HCT116 (cell line): ENCODE measurements around the gene NFKBIA. TPM values are rescaled to one million over a fixed set of nuclear protein-coding genes. Genes with fewer than 3 reads are reported as not detected.

Experiments
- ATAC-seq: fragments of 200-7000 bp; cut with Tn5 transposase; 2 replicates; pipeline ENCODE4 v1.9.1; 2020; ENCODE audit warnings: mild to moderate bottlenecking, moderate library complexity
- BruUV-seq: library from RNA; stranded (reverse); fragments of 400-500 nt; replicated peaks from 2 replicates; lab custom pipeline; 2021; lab: Mats Ljungman, UMichigan
- CTCF ChIA-PET: fragments of 300-600 bp; sonication (Branson Sonifier 250); formaldehyde crosslinking; loops from one replicate; lab custom pipeline; 2021; ENCODE audit warnings: antibody characterized with exemption; lab: Charles Lee
- POLR2A ChIA-PET: fragments of 300-600, 350-600 bp; sonication (Branson Sonifier 250); formaldehyde crosslinking; loops from one replicate; lab custom pipeline; 2021; ENCODE audit warnings: antibody characterized with exemption; lab: Charles Lee
- RAD21 ChIA-PET, 2 experiments: fragments of 300-600 bp; sonication (Branson Sonifier 250); formaldehyde crosslinking; loops; one replicate each; lab custom pipeline; 2023; ENCODE audit warnings: low total read pairs in 2 of 2; ENCODE audit not compliant: uncharacterized antibody in 2 of 2, unreplicated experiment in 2 of 2, low non-redundant PET in 1 of 2; lab: Charles Lee
- DNase-seq: peaks from one replicate; pipeline ENCODE4 v3.0.0-alpha.2; 2010; ENCODE audit warnings: low read depth, low spot score
- H2AFZ ChIP-seq: fragments of 200-600 bp; shearing (Covaris generic), sonication (generic); 2 replicates; pipeline ENCODE4 v1.6.1; 2017; ENCODE audit warnings: low read depth, mixed run types, mixed read lengths, antibody characterized with exemption, low read length; ENCODE audit not compliant: poor library complexity, severe bottlenecking
- H3K27ac ChIP-seq: 2 replicates; pipeline ENCODE4 v1.5.1; 2012; ENCODE audit warnings: low read depth, low read length
- H3K27me3 ChIP-seq: fragments of 200-600 bp; sonication (generic); 2 replicates; pipeline ENCODE4 v1.6.1; 2016; ENCODE audit warnings: mixed run types, low read length, mixed read lengths; ENCODE audit not compliant: insufficient read depth
- H3K36me3 ChIP-seq, 2 experiments: fragments of 200-500 bp in 1 of 2; fragments of 200-600 bp in 1 of 2; sonication (Bioruptor generic) in 1 of 2; sonication (generic) in 1 of 2; 2 replicates each; pipeline versions ENCODE4 v1.5.1 to v1.6.1; 2014 to 2016; ENCODE audit warnings: low read length in 2 of 2, inconsistent platforms in 1 of 2, mixed read lengths in 1 of 2, mixed run types in 1 of 2; ENCODE audit not compliant: insufficient read depth in 2 of 2, control insufficient read depth in 1 of 2
- H3K4me1 ChIP-seq, 2 experiments: fragments of 200-600 bp in 1 of 2; sonication (generic) in 1 of 2; 2 replicates each; pipeline versions ENCODE4 v1.5.1 to v1.6.1; 2012 to 2017; ENCODE audit warnings: low read length in 2 of 2, inconsistent platforms in 1 of 2, mild to moderate bottlenecking in 1 of 2, mixed read lengths in 1 of 2, mixed run types in 1 of 2, moderate library complexity in 1 of 2; ENCODE audit not compliant: insufficient read depth in 2 of 2, control insufficient read depth in 1 of 2
- H3K4me2 ChIP-seq: fragments of 200-600 bp; sonication (generic); 2 replicates; pipeline ENCODE4 v1.6.1; 2017; ENCODE audit warnings: mixed run types, low read length, mixed read lengths
- H3K4me3 ChIP-seq, 2 experiments: fragments of 200-600 bp in 1 of 2; sonication (generic) in 1 of 2; replicated peaks in 1 of 2; 2 replicates each; pipeline ENCODE4 v1.5.1; 2011 to 2016; ENCODE audit warnings: low read length in 2 of 2, control low read depth in 1 of 2, low read depth in 1 of 2, mild to moderate bottlenecking in 1 of 2, mixed read lengths in 1 of 2, mixed run types in 1 of 2
- H3K79me2 ChIP-seq: fragments of 200-600 bp; sonication (generic); 2 replicates; pipeline ENCODE4 v1.6.1; 2017; ENCODE audit warnings: mild to moderate bottlenecking, mixed run types, low read length, moderate library complexity, mixed read lengths; ENCODE audit not compliant: insufficient read depth
- H3K9ac ChIP-seq: fragments of 200-600 bp; sonication (generic); 2 replicates; pipeline ENCODE4 v1.6.1; 2016; ENCODE audit warnings: low read length, mixed read lengths
- H3K9me2 ChIP-seq: fragments of 200-600 bp; sonication (generic), shearing (Covaris generic); 2 replicates; pipeline ENCODE4 v1.6.1; 2017; ENCODE audit warnings: mixed run types, mild to moderate bottlenecking, moderate library complexity; ENCODE audit not compliant: insufficient read depth
- H3K9me3 ChIP-seq, 2 experiments: fragments of 200-500 bp in 1 of 2; fragments of 200-600 bp in 1 of 2; sonication (Bioruptor generic) in 1 of 2; sonication (generic) in 1 of 2; 2 replicates each; pipeline ENCODE4 v1.6.1; 2014 to 2017; ENCODE audit warnings: low read length in 2 of 2, mixed read lengths in 2 of 2, inconsistent platforms in 1 of 2, low read depth in 1 of 2, mild to moderate bottlenecking in 1 of 2, mixed run types in 1 of 2, moderate library complexity in 1 of 2; ENCODE audit not compliant: control insufficient read depth in 1 of 2, insufficient read depth in 1 of 2
- H4K20me1 ChIP-seq: fragments of 200-600 bp; sonication (generic), shearing (Covaris generic); 2 replicates; pipeline ENCODE4 v1.6.1; 2017; ENCODE audit warnings: mixed run types, mild to moderate bottlenecking, moderate library complexity; ENCODE audit not compliant: insufficient read depth
- ATF3 ChIP-seq: IDR thresholded peaks from 2 replicates; pipeline ENCODE4 v1.6.1; 2012
- CBX3 ChIP-seq: IDR thresholded peaks from 2 replicates; pipeline ENCODE4 v1.6.1; 2012; ENCODE audit warnings: low read depth
- CEBPB ChIP-seq: IDR thresholded peaks from 2 replicates; pipeline ENCODE4 v1.6.1; 2012; ENCODE audit warnings: low read depth
- EGR1 ChIP-seq: IDR thresholded peaks from 2 replicates; pipeline ENCODE4 v1.6.1; 2012; ENCODE audit warnings: low read depth
- ELF1 ChIP-seq: IDR thresholded peaks from 2 replicates; pipeline ENCODE4 v1.6.1; 2012; ENCODE audit warnings: low read depth, borderline replicate concordance
- FOSL1 ChIP-seq: IDR thresholded peaks from 2 replicates; pipeline ENCODE4 v1.6.1; 2012; ENCODE audit warnings: low read depth
- JUND ChIP-seq: IDR thresholded peaks from 2 replicates; pipeline ENCODE4 v1.6.1; 2012
- MAX ChIP-seq: IDR thresholded peaks from 2 replicates; pipeline ENCODE4 v1.6.1; 2012
- POLR2A ChIP-seq: IDR thresholded peaks from 2 replicates; pipeline ENCODE4 v1.7.0; 2011; ENCODE audit warnings: borderline replicate concordance; ENCODE audit not compliant: insufficient read depth, insufficient read length; ENCODE audit errors: extremely low read depth
- REST ChIP-seq: IDR thresholded peaks from 2 replicates; pipeline ENCODE4 v1.6.1; 2012; ENCODE audit warnings: low read depth
- SIN3A ChIP-seq: IDR thresholded peaks from 2 replicates; pipeline ENCODE4 v1.6.1; 2012; ENCODE audit warnings: low read depth
- SP1 ChIP-seq: IDR thresholded peaks from 2 replicates; pipeline ENCODE4 v1.6.1; 2012; ENCODE audit warnings: low read depth
- SRF ChIP-seq: IDR thresholded peaks from 2 replicates; pipeline ENCODE4 v1.6.1; 2012; ENCODE audit warnings: low read depth
- YY1 ChIP-seq: IDR thresholded peaks from 2 replicates; pipeline ENCODE4 v1.6.1; 2011; ENCODE audit warnings: low read length, low read depth, moderate library complexity, mild to moderate bottlenecking; ENCODE audit not compliant: insufficient replicate concordance; ENCODE audit errors: extremely low read depth
- ZBTB33 ChIP-seq: IDR thresholded peaks from 2 replicates; pipeline ENCODE4 v1.6.1; 2011; ENCODE audit warnings: mild to moderate bottlenecking, low read length, moderate library complexity; ENCODE audit not compliant: insufficient replicate concordance; ENCODE audit errors: extremely low read depth
- ZNF274 ChIP-seq: fragments of 200-500 bp; sonication (Bioruptor generic); IDR thresholded peaks from 2 replicates; pipeline ENCODE4 v1.6.1; 2014; ENCODE audit warnings: mild to moderate bottlenecking, low read depth, low read length, inconsistent platforms
- intact Hi-C: fragments of 100-400 bp; cut with micrococcal nuclease; formaldehyde crosslinking; loops from 2 replicates; pipeline ENCODE4 v1.10.0; 2022
- total RNA-seq: library from RNA; stranded (reverse); gene quantifications from one replicate; pipeline ENCODE4 v1.2.1, GENCODE V29; 2021; ENCODE audit not compliant: unreplicated experiment

Gene NFKBIA
- total RNA-seq, 1 experiment from 2014 or later: 42.6 TPM

GRCh38 chr14:35405304-35405996, 901 bp upstream of the NFKBIA start (continued):
- TF ChIP-seq FOSL1: no peak
- TF ChIP-seq, all 23 proteins: peak for 0

GRCh38 chr14:35403603-35404448, 723 bp downstream of the NFKBIA start:
- Histone ChIP-seq H3K4me1 (peaks cover 24 to 25% of the 10 kb centered on the region in 2 experiments), H3K36me3 (peaks cover 20 to 31% of the 10 kb centered on the region in 2 experiments), H2AFZ (no peak overlapping the region), H3K27me3 (no peaks in the 10 kb centered on the region), H3K9me3 (no peaks in the 10 kb centered on the region), H3K9ac (peak overlapping the region; percentile 99), H3K4me3 (peak overlapping the region; percentile 77 to 92), H3K79me2 (peaks cover 16% of the 10 kb centered on the region), H3K9me2 (no peaks in the 10 kb centered on the region), H4K20me1 (no peaks in the 10 kb centered on the region), H3K27ac (peak overlapping the region; percentile 98), H3K4me2 (peak overlapping the region; percentile 84)
- intact Hi-C loops: loop anchor here (5.0 kb wide), 1 partner anchor 72 kb away; no protein-coding TSS in a partner anchor
- peak; percentile 79 for ATAC-seq
- POLR2A ChIA-PET: interaction anchor here (0.6 to 2.2 kb wide), 13 partner anchors 10 to 282 kb away, joined by 3 to 10 read pairs (median 4); partner anchors contain the start of genes PPP2R3C, PRORP and PSMA6
- RAD21 ChIA-PET: interaction anchor here (0.8 to 1.6 kb wide), 4 partner anchors 38 to 189 kb away, joined by 3 to 7 read pairs (median 4); partner anchors contain the start of gene PSMA6 (in 2 of the 2)
- CTCF ChIA-PET: interaction anchor here (0.6 to 3.0 kb wide), 6 partner anchors 9 to 189 kb away, joined by 3 to 14 read pairs (median 3); no protein-coding TSS in a partner anchor
- no TSS peak for BruUV-seq
- peak; percentile 58 for DNase-seq
- TF ChIP-seq ZBTB33: peak; percentile 31
- TF ChIP-seq CEBPB: peak; percentile 99
- no peak; the same call in 1 of the 2 replicates for TF ChIP-seq SRF
- TF ChIP-seq POLR2A: no peak
- peak; percentile 71 for TF ChIP-seq SP1
- no peak for TF ChIP-seq YY1
- no peak for TF ChIP-seq ELF1
- peak; percentile 82 for TF ChIP-seq MAX
- peak; percentile 45; the same call in 1 of the 2 replicates for TF ChIP-seq CBX3
- no peak for TF ChIP-seq ZNF274
- no peak for TF ChIP-seq FOSL1
- no peak; the same call in 1 of the 2 replicates for TF ChIP-seq JUND
- no peak for TF ChIP-seq ATF3
- TF ChIP-seq EGR1: peak; percentile 53
- no peak for TF ChIP-seq REST
- peak; percentile 38 for TF ChIP-seq SIN3A
